ENCODE data around the gene IL4I1.

The IL4I1 gene

DNA sequence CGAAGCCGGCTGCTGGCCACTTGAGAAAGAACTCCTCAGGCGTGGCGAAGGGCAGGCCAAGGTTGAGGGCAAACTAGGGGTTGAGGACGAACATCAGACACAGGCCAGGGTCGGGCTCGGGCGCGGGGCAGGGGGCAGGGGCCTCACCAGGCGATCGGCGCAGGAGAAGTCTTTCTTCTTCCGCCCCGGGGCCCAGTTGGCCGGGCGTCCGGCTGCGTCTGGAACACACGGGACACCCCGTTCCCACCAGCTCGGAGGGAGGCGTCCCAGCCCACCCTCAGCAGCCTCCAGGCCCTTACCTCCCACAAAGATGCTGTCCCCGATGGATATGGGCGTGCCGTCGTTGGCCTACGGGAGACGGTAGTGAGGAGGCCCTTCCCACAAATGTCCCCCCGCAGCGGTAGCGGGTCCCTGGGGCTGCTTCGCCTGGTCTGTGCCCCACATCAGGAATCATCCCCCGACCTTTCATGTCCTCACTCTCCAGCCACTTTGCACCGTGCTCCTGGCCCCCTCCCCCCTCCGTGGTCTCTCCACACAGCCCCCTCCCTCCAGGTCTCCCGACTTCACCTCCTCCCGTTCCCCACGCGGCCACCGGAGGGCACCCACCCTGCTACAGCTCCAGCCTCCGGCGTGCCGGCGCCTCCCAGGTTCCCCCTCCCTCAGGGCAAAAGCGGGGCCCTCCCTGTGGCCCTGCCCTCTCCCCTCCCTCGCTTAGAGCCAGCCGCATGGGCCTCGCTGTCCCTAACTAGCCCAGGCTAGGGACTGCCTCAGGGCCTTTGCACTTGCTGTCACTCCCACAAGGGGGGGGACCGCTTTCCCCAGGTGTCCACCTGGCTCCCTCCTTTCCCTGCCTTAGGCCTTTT lies 34.1 kb downstream of the IL4I1 start:
- Histone ChIP-seq H4K5ac (ENCODE audit: low read length) (no peak overlapping the region), H3K4me1 (ENCODE audit: control insufficient read depth, low read depth, low read length) (peaks cover 2% of the 10 kb centered on the region), H2BK5ac (ENCODE audit: low read length) (no peak overlapping the region), H4K8ac (ENCODE audit: low read depth, low read length) (no peak overlapping the region), H3K56ac (ENCODE audit: low read length) (no peak overlapping the region), H3K23ac (ENCODE audit: low read length) (no peak overlapping the region), H3K36me3 (ENCODE audit: control insufficient read depth, insufficient read depth, low read length) (peaks cover 23% of the 10 kb centered on the region), H3K27ac (ENCODE audit: low read depth, low read length) (no peak overlapping the region), H2AK5ac (ENCODE audit: low read length) (no peak overlapping the region), H3K79me2 (ENCODE audit: control insufficient read depth, insufficient read depth, low read length) (peaks cover 20% of the 10 kb centered on the region), H3K4me3 (ENCODE audit: low read length) (no peak overlapping the region), H3K9ac (ENCODE audit: low read length) (no peak overlapping the region), H3K4me2 (ENCODE audit: low read length) (no peak overlapping the region), H3K27me3 (ENCODE audit: insufficient read depth, low read length, poor library complexity) (no peaks in the 10 kb centered on the region), H3K79me1 (ENCODE audit: low read length) (peaks cover 9% of the 10 kb centered on the region), H3K18ac (ENCODE audit: low read length) (no peak overlapping the region), H2BK15ac (replicated peaks; ENCODE audit: low read depth) (no peak overlapping the region), H2BK120ac (ENCODE audit: low read depth, low read length) (no peak overlapping the region), H3K4ac (ENCODE audit: low read depth, low read length) (no peak overlapping the region)
- DNase-seq: peak; percentile 90
- no CpG with 5 or more reads among the region's 49 CpGs for WGBS (ENCODE audit: extremely low coverage, insufficient coverage, low lambda C conversion rate)

GRCh38 chr19:49861541-49862378 lies 34.9 kb downstream of the IL4I1 start:
- H2BK5ac ChIP-seq (ENCODE audit: low read length): no peak overlapping the region
- no peak overlapping the region for H3K18ac ChIP-seq (ENCODE audit: low read length)
- H3K23ac ChIP-seq (ENCODE audit: low read length): no peak overlapping the region
- H2AK5ac ChIP-seq (ENCODE audit: low read length): no peak overlapping the region
- H2BK15ac ChIP-seq (replicated peaks; ENCODE audit: low read depth): no peak overlapping the region
- no peak overlapping the region for H3K27ac ChIP-seq (ENCODE audit: low read depth, low read length)
- no peak overlapping the region for H3K4me3 ChIP-seq (ENCODE audit: low read length)
- no peak for DNase-seq
- peaks cover 9% of the 10 kb centered on the region for H3K79me1 ChIP-seq (ENCODE audit: low read length)
- no peak overlapping the region for H3K9ac ChIP-seq (ENCODE audit: low read length)
- H3K4me2 ChIP-seq (ENCODE audit: low read length): no peak overlapping the region
- peaks cover 2% of the 10 kb centered on the region for H3K4me1 ChIP-seq (ENCODE audit: control insufficient read depth, low read depth, low read length)
- peaks cover 23% of the 10 kb centered on the region for H3K36me3 ChIP-seq (ENCODE audit: control insufficient read depth, insufficient read depth, low read length)
- no peak overlapping the region for H2BK120ac ChIP-seq (ENCODE audit: low read depth, low read length)
- WGBS (ENCODE audit: extremely low coverage, insufficient coverage, low lambda C conversion rate): no CpG with 5 or more reads among the region's 60 CpGs
- H4K5ac ChIP-seq (ENCODE audit: low read length): no peak overlapping the region
- no peak overlapping the region for H3K4ac ChIP-seq (ENCODE audit: low read depth, low read length)
- H4K8ac ChIP-seq (ENCODE audit: low read depth, low read length): no peak overlapping the region
- no peaks in the 10 kb centered on the region for H3K27me3 ChIP-seq (ENCODE audit: insufficient read depth, low read length, poor library complexity)
- H3K79me2 ChIP-seq (ENCODE audit: control insufficient read depth, insufficient read depth, low read length): peaks cover 20% of the 10 kb centered on the region
- H3K56ac ChIP-seq (ENCODE audit: low read length): no peak overlapping the region

DNA sequence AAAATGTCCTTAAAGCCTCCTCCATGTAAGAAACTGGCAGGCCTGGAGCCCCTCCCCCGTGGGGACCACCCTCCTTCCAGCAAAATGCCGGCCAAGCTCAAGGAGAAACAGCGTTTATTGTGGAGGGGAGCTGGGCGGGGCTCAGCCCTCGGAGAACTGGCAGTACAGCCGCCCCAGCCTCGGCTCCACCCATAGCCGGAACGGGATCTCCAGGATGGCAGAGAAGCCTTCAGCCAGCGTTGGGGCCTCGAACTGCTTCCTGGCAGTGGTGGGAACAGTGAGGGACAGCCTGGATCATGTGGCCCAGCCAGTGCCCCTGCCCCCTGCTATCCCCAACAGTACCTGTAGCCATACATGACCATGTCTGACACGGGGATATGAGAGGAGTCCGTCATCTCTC lies 35.6 kb downstream of the IL4I1 start:
- H4K5ac ChIP-seq (ENCODE audit: low read length): no peak overlapping the region
- no peak overlapping the region for H3K23ac ChIP-seq (ENCODE audit: low read length)
- H3K4me3 ChIP-seq (ENCODE audit: low read length): no peak overlapping the region
- no peak overlapping the region for H3K27ac ChIP-seq (ENCODE audit: low read depth, low read length)
- H3K27me3 ChIP-seq (ENCODE audit: insufficient read depth, low read length, poor library complexity): no peaks in the 10 kb centered on the region
- H3K4me2 ChIP-seq (ENCODE audit: low read length): no peak overlapping the region
- WGBS (ENCODE audit: extremely low coverage, insufficient coverage, low lambda C conversion rate): no CpG with 5 or more reads among the region's 13 CpGs
- H2BK15ac ChIP-seq (replicated peaks; ENCODE audit: low read depth): no peak overlapping the region
- peaks cover 14% of the 10 kb centered on the region for H3K79me2 ChIP-seq (ENCODE audit: control insufficient read depth, insufficient read depth, low read length)
- H3K4me1 ChIP-seq (ENCODE audit: control insufficient read depth, low read depth, low read length): no peaks in the 10 kb centered on the region
- H3K9ac ChIP-seq (ENCODE audit: low read length): no peak overlapping the region
- no peak overlapping the region for H2BK5ac ChIP-seq (ENCODE audit: low read length)
- no peak overlapping the region for H3K56ac ChIP-seq (ENCODE audit: low read length)
- no peak overlapping the region for H2BK120ac ChIP-seq (ENCODE audit: low read depth, low read length)
- peaks cover 23% of the 10 kb centered on the region for H3K36me3 ChIP-seq (ENCODE audit: control insufficient read depth, insufficient read depth, low read length)
- no peak overlapping the region for H3K18ac ChIP-seq (ENCODE audit: low read length)
- H3K4ac ChIP-seq (ENCODE audit: low read depth, low read length): no peak overlapping the region
- DNase-seq: no peak
- H2AK5ac ChIP-seq (ENCODE audit: low read length): no peak overlapping the region
- peaks cover 7% of the 10 kb centered on the region for H3K79me1 ChIP-seq (ENCODE audit: low read length)
- H4K8ac ChIP-seq (ENCODE audit: low read depth, low read length): no peak overlapping the region

- Histone ChIP-seq H3K27ac (ENCODE audit: low read depth, low read length) (no peak overlapping the region), H3K36me3 (ENCODE audit: control insufficient read depth, insufficient read depth, low read length) (peaks cover 23% of the 10 kb centered on the region), H4K5ac (ENCODE audit: low read length) (no peak overlapping the region)
These were observed 36.2 kb downstream of the IL4I1 start for GRCh38 chr19:49860336-49861102.

DNA sequence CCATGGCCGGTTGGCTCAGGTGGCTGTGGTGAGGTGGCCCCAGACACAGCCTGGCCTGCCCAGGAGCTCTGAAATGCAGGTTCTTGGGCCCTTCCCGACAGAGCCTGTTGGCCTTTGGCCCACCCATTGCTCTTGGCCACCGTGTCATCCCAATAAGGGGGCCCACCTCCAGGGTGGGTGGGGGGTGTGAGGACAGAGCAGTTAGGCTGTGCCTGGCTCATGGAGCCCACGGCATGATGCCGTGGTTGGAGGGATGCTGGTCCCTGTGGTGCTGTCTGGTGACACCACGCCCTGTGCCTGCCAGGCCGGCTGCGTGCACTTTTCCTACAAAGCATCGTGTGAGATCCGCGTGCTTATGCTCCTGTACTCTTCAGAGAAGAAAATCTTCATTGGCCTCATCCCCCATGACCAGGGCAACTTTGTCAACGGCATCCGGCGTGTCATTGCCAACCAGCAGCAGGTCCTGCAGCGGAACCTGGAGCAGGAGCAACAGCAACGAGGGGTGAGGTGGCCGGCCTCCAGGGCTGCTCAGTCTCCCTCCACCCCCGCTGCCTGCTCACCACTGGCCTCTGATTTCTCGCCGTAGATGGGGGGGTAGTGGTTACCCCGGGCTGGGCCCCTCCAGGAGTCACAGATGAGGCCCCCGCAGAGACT lies 36.9 kb downstream of the IL4I1 start:
- no peak overlapping the region for H3K23ac ChIP-seq (ENCODE audit: low read length)
- no peak overlapping the region for H3K56ac ChIP-seq (ENCODE audit: low read length)
- H3K27me3 ChIP-seq (ENCODE audit: insufficient read depth, low read length, poor library complexity): no peaks in the 10 kb centered on the region
- H3K79me2 ChIP-seq (ENCODE audit: control insufficient read depth, insufficient read depth, low read length): peaks cover 6% of the 10 kb centered on the region
- H3K18ac ChIP-seq (ENCODE audit: low read length): no peak overlapping the region
- no peak overlapping the region for H4K5ac ChIP-seq (ENCODE audit: low read length)
- H3K36me3 ChIP-seq (ENCODE audit: control insufficient read depth, insufficient read depth, low read length): peaks cover 23% of the 10 kb centered on the region
- no peak overlapping the region for H2BK5ac ChIP-seq (ENCODE audit: low read length)
- no peak overlapping the region for H2BK15ac ChIP-seq (replicated peaks; ENCODE audit: low read depth)
- H3K4me1 ChIP-seq (ENCODE audit: control insufficient read depth, low read depth, low read length): no peaks in the 10 kb centered on the region
- no peak overlapping the region for H4K8ac ChIP-seq (ENCODE audit: low read depth, low read length)
- no peak overlapping the region for H2AK5ac ChIP-seq (ENCODE audit: low read length)
- H3K9ac ChIP-seq (ENCODE audit: low read length): no peak overlapping the region
- no peak overlapping the region for H3K27ac ChIP-seq (ENCODE audit: low read depth, low read length)
- no peak overlapping the region for H2BK120ac ChIP-seq (ENCODE audit: low read depth, low read length)
- H3K4ac ChIP-seq (ENCODE audit: low read depth, low read length): no peak overlapping the region
- H3K79me1 ChIP-seq (ENCODE audit: low read length): peaks cover 7% of the 10 kb centered on the region
- DNase-seq: no peak
- WGBS (ENCODE audit: extremely low coverage, insufficient coverage, low lambda C conversion rate): no CpG with 5 or more reads among the region's 22 CpGs
- no peak overlapping the region for H3K4me3 ChIP-seq (ENCODE audit: low read length)
- H3K4me2 ChIP-seq (ENCODE audit: low read length): no peak overlapping the region

More at GRCh38 chr19:49860336-49861102, 36.2 kb downstream of the IL4I1 start:
- DNase-seq: no peak
- H3K79me1 ChIP-seq (ENCODE audit: low read length): peaks cover 7% of the 10 kb centered on the region
- no peak overlapping the region for H3K18ac ChIP-seq (ENCODE audit: low read length)
- H3K79me2 ChIP-seq (ENCODE audit: control insufficient read depth, insufficient read depth, low read length): peaks cover 10% of the 10 kb centered on the region
- no peak overlapping the region for H2BK120ac ChIP-seq (ENCODE audit: low read depth, low read length)
- H2BK5ac ChIP-seq (ENCODE audit: low read length): no peak overlapping the region
- WGBS (ENCODE audit: extremely low coverage, insufficient coverage, low lambda C conversion rate): no CpG with 5 or more reads among the region's 17 CpGs
- H3K4me1 ChIP-seq (ENCODE audit: control insufficient read depth, low read depth, low read length): no peaks in the 10 kb centered on the region
- no peak overlapping the region for H3K23ac ChIP-seq (ENCODE audit: low read length)
- H3K27me3 ChIP-seq (ENCODE audit: insufficient read depth, low read length, poor library complexity): no peaks in the 10 kb centered on the region
- no peak overlapping the region for H4K8ac ChIP-seq (ENCODE audit: low read depth, low read length)
- H3K4me2 ChIP-seq (ENCODE audit: low read length): no peak overlapping the region
- no peak overlapping the region for H2AK5ac ChIP-seq (ENCODE audit: low read length)
- H3K9ac ChIP-seq (ENCODE audit: low read length): no peak overlapping the region
- no peak overlapping the region for H3K4me3 ChIP-seq (ENCODE audit: low read length)
- H2BK15ac ChIP-seq (replicated peaks; ENCODE audit: low read depth): no peak overlapping the region
- peak overlapping the region; percentile 7 for H3K56ac ChIP-seq (ENCODE audit: low read length)
- no peak overlapping the region for H3K4ac ChIP-seq (ENCODE audit: low read depth, low read length)

All from mesendoderm (in vitro differentiated cells).